Neural crest cell (in vitro differentiated cells): Measurements from ENCODE around the gene GHDC. TPM values are rescaled to one million over a fixed set of nuclear protein-coding genes. Genes with fewer than 3 reads are reported as not detected.

Source experiments
- DNase-seq: peaks from one replicate; pipeline ENCODE4 v3.0.0; 2021; ENCODE audit warnings: low read depth, mixed read lengths, low spot score
- H3K27ac Mint-ChIP-seq: one replicate; pipeline ENCODE4 v1.8.0; 2021; ENCODE audit warnings: mild to moderate bottlenecking, mixed read lengths; ENCODE audit not compliant: unreplicated experiment
- H3K27me3 Mint-ChIP-seq: 2 replicates; pipeline ENCODE4 v1.8.0; 2021; ENCODE audit warnings: low read depth, mild to moderate bottlenecking, mixed read lengths
- H3K36me3 Mint-ChIP-seq: 2 replicates; pipeline ENCODE4 v1.8.0; 2021; ENCODE audit warnings: low read depth, mild to moderate bottlenecking, mixed read lengths
- H3K4me1 Mint-ChIP-seq: 2 replicates; pipeline ENCODE4 v1.8.0; 2021; ENCODE audit warnings: mixed read lengths
- H3K4me3 Mint-ChIP-seq: one replicate; pipeline ENCODE4 v1.8.0; 2021; ENCODE audit warnings: mild to moderate bottlenecking, mixed read lengths
- H3K9me3 Mint-ChIP-seq: 2 replicates; pipeline ENCODE4 v1.8.0; 2021; ENCODE audit warnings: mixed read lengths
- CTCF ChIP-seq: fragments of 200-600 bp; sonication (generic); conservative IDR thresholded peaks from 2 replicates; pipeline ENCODE4 v1.5.0; 2021; ENCODE audit warnings: antibody characterized with exemption, mild to moderate bottlenecking
- total RNA-seq: library from RNA; stranded (reverse); gene quantifications from 2 replicates; pipeline ENCODE4 v1.2.1, GENCODE V29; 2021

The GHDC gene
- total RNA-seq, 1 donor from 2014 or later: 8.4 TPM

GRCh38 chr17:42169351-42169750 lies 24.9 kb downstream of the GHDC start:
- Mint-ChIP-seq H3K4me1 (peaks cover 5% of the 10 kb centered on the region), H3K36me3 (no peaks in the 10 kb centered on the region), H3K27me3 (peaks cover 30% of the 10 kb centered on the region), H3K27ac (no peak overlapping the region), H3K4me3 (no peak overlapping the region), H3K9me3 (no peaks in the 10 kb centered on the region)
- DNase-seq: no peak
- no peak for TF ChIP-seq CTCF

GRCh38 chr17:42167807-42168206 lies 26.5 kb downstream of the GHDC start:
- peaks cover 22% of the 10 kb centered on the region for H3K27me3 Mint-ChIP-seq
- H3K27ac Mint-ChIP-seq: no peak overlapping the region
- no peaks in the 10 kb centered on the region for H3K9me3 Mint-ChIP-seq
- no peaks in the 10 kb centered on the region for H3K36me3 Mint-ChIP-seq
- no peak for TF ChIP-seq CTCF
- H3K4me3 Mint-ChIP-seq: no peak overlapping the region
- DNase-seq: no peak
- H3K4me1 Mint-ChIP-seq: peaks cover 9% of the 10 kb centered on the region

GRCh38 chr17:42166196-42166763 lies 28.0 kb downstream of the GHDC start:
- no peak overlapping the region for H3K27ac Mint-ChIP-seq
- H3K9me3 Mint-ChIP-seq: no peaks in the 10 kb centered on the region
- no peak overlapping the region for H3K4me3 Mint-ChIP-seq
- peaks cover 11% of the 10 kb centered on the region for H3K27me3 Mint-ChIP-seq
- peaks cover 9% of the 10 kb centered on the region for H3K4me1 Mint-ChIP-seq
- DNase-seq: no peak
- H3K36me3 Mint-ChIP-seq: no peaks in the 10 kb centered on the region
- TF ChIP-seq CTCF: no peak

GRCh38 chr17:42165751-42166150 lies 28.5 kb downstream of the GHDC start:
- no peak for DNase-seq
- Mint-ChIP-seq H3K4me1 (peaks cover 9% of the 10 kb centered on the region), H3K27ac (no peak overlapping the region), H3K9me3 (no peaks in the 10 kb centered on the region), H3K4me3 (no peak overlapping the region), H3K27me3 (peaks cover 6% of the 10 kb centered on the region), H3K36me3 (no peaks in the 10 kb centered on the region)
- no peak for TF ChIP-seq CTCF

- H3K27me3 Mint-ChIP-seq: peaks cover 3% of the 10 kb centered on the region
- no peaks in the 10 kb centered on the region for H3K9me3 Mint-ChIP-seq
- H3K4me1 Mint-ChIP-seq: peaks cover 15% of the 10 kb centered on the region
- no peaks in the 10 kb centered on the region for H3K36me3 Mint-ChIP-seq
- TF ChIP-seq CTCF: no peak
- H3K4me3 Mint-ChIP-seq: no peak overlapping the region
- no peak for DNase-seq
- H3K27ac Mint-ChIP-seq: no peak overlapping the region
These were observed 30.4 kb downstream of the GHDC start for GRCh38 chr17:42163696-42164407.
